GM20000 (cell line): ENCODE data around the gene PLGRKT.
A peak's percentile ranks its signal among the peaks of the same experiment; 100 is the strongest.

Experiments
- DNase-seq: peaks from one replicate; pipeline ENCODE4 v3.0.0; 2012; ENCODE audit warnings: low spot score
- CTCF ChIP-seq: IDR thresholded peaks from 2 replicates; pipeline ENCODE4 v1.5.1; 2012; ENCODE audit warnings: mild to moderate bottlenecking, control low read depth; ENCODE audit errors: extremely low read depth, missing control alignments

Gene PLGRKT

DNA sequence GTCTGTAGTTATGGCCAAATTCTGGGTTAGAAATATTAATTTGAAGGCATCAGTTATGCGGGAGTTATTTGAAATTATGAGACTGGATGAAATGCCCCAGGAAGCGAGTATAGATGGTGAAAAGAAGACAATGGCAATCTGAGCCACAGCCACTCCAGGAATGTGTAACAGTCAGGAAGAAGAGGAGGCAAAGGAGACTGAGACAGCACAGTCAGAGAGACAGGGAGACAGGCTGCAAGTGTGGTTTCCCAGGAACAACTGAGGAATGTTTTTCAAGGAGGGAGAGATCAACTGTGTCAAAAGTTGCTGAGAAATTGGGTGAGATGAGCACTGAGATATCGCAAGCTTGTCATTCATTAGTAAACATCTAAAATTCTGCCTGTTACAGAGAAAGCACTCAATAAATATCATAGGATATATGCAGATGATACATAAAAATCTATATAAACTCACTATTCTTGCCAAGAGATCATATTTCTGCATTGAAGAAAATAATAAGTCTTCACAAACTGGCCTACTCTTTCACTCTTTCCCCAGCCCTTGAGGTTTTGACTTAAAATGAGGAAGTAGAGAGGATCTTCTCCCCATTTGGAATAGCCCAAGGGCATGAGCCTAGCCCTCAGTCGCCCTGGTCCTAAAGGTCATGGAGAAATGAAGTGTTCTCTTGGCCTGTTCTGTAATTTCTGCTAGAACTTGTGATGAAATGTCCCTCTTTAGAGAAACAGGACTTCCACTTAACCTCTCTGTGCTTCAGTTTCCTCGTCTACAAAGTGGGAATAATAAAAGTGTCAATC is 49.5 kb downstream of the PLGRKT start:
- DNase-seq = no peak

GRCh38 chr9:5384436-5384835 is 53.3 kb downstream of the PLGRKT start:
- TF ChIP-seq CTCF = no peak
- no peak for DNase-seq

More for the DNA sequence above, 49.5 kb downstream of the PLGRKT start:
- TF ChIP-seq CTCF = no peak

DNA sequence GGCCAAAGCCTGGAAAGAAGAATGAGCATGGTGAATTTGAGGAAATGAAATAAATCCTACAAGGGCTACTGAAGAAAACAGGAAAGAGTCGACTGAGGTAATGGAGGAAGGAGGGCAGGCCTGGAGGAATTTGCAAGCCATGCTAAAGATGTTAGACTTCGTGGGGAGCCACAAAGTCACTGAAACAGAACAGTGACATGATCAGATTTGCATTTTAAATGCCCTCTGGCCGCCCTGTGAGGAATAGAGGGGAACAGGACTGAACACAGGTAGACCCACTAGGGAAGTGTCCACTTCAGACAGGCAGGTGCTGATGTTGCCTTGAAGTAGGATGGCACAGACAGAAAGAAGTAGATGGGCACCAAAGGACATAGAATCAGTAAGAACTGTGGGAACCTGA is 55.2 kb downstream of the PLGRKT start:
- no peak for DNase-seq
- no peak for TF ChIP-seq CTCF

DNA sequence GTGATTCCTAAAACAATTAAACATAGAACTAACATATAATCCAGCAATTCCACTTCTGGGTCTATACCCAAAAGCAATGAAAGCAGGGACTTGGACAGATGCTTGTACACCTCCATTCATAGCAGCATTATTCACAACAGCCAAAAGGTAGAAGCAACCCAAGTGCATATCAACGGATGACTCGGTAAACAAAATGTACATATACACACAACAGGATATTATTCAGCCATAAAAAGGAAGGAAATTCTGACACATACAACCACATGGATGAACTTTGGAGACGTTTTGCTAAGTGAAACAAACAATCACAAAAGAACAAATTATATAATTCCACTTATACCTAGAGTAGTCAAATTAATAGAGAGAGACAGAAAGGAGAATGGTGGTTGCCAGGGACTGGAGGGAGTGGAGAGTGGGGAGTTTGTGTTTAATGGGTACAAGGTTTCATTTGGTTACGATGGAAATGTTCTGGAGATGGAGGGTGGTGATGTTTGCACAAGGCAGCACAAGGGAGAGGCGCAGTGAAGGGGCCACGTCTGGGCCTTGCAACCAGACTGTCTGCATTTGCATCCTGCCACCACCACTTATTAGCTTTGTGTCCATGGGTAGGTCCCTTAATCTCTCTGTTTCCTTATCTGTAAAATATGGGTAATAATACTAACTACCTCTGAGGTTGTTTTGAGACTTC is 61.8 kb downstream of the PLGRKT start:
- TF ChIP-seq CTCF = no peak
- DNase-seq = no peak

GRCh38 chr9:5375091-5375490 is 62.6 kb downstream of the PLGRKT start:
- no peak for TF ChIP-seq CTCF
- peak; percentile 15 for DNase-seq

- peak; percentile 34 for DNase-seq
- TF ChIP-seq CTCF = no peak
Observed at GRCh38 chr9:5364294-5365024, 73.3 kb downstream of the PLGRKT start.
